Measurements from ENCODE around the gene USP5. TPM values are rescaled to one million over a fixed set of nuclear protein-coding genes. Genes with fewer than 3 reads are reported as not detected.
"Not testable (repeated sequence)": the region's sequence is repeated elsewhere in the genome, so short reads cannot be mapped to it uniquely, and the experiment has no call there.

USP5 gene
- total and polyA plus RNA-seq, 2 donors (not counting 1 experiment from before 2014, with no cell fraction given): 35.1 to 59.7 TPM

GRCh38 chr12:6887460-6887859 lies 35.5 kb downstream of the USP5 start:
- Mint-ChIP-seq H3K27ac (no peak overlapping the region), H3K9me3 (ENCODE audit: insufficient read depth) (no peaks in the 10 kb centered on the region), H3K27me3 (no peaks in the 10 kb centered on the region), H3K4me1 (peaks cover 15% of the 10 kb centered on the region), H3K4me3 (no peak overlapping the region)
- peaks cover 9 to 13% of the 10 kb centered on the region in 2 donors for H3K4me1 ChIP-seq (ENCODE audit: control insufficient read depth in 2 of 2, insufficient read depth in 2 of 2, low read length in 2 of 2)
- H2AFZ ChIP-seq (ENCODE audit: insufficient read depth, low read depth, low read length, poor library complexity, severe bottlenecking): no peak overlapping the region
- H3K27me3 ChIP-seq (replicated peaks in 1 of 4; ENCODE audit: control extremely low read depth in 1 of 4, control insufficient read depth in 3 of 4, insufficient read depth in 4 of 4, low read length in 3 of 4): no peaks in the 10 kb centered on the region
- peaks cover 4% of the 10 kb centered on the region for H3K79me2 ChIP-seq (ENCODE audit: control insufficient read depth, insufficient read depth, low read length)
- no peak overlapping the region for H3K4me3 ChIP-seq (ENCODE audit: control extremely low read depth in 1 of 5, extremely low read depth in 1 of 5, insufficient read depth in 1 of 5, low read depth in 2 of 5, low read length in 4 of 5)
- H4K20me1 ChIP-seq (ENCODE audit: control insufficient read depth, insufficient read depth, low read length, poor library complexity, severe bottlenecking): no peaks in the 10 kb centered on the region
- H3K4me2 ChIP-seq (replicated peaks; ENCODE audit: low read depth, low read length, poor library complexity, severe bottlenecking): no peak overlapping the region
- H3K27ac ChIP-seq (ENCODE audit: low read length in 2 of 2): no peak overlapping the region
- DNase-seq: no peak
- TF ChIP-seq CTCF (IDR thresholded peaks at IDR 0.05) (no peak), EZH2 (IDR thresholded peaks at IDR 0.05; ENCODE audit: borderline replicate concordance, insufficient read depth, low read depth, low read length, poor library complexity, severe bottlenecking) (no peak)
- no peaks in the 10 kb centered on the region for H3K9me3 ChIP-seq (ENCODE audit: control extremely low read depth in 1 of 3, control insufficient read depth in 2 of 3, insufficient read depth in 1 of 3, low read length in 2 of 3)
- intact Hi-C loops (cut with micrococcal nuclease): no loop called here
- CTCF ChIA-PET: interaction anchor here (1.6 kb wide), 1 partner anchor 14 kb away, joined by 8 read pairs; the partner anchor contains the start of gene SPSB2
- WGBS (ENCODE audit: insufficient coverage): 100% methylated on average over 2 of the region's 8 CpGs
- no peak for ATAC-seq (ENCODE audit: low read depth)
- POLR2A ChIA-PET: interaction anchor here (0.6 kb wide), 1 partner anchor 62 kb away, joined by 3 read pairs; no protein-coding TSS in a partner anchor
- no peak overlapping the region for H3K9ac ChIP-seq (ENCODE audit: low read length)
- peaks cover 0 to 5% of the 10 kb centered on the region in 2 experiments for H3K36me3 ChIP-seq (replicated peaks in 1 of 2; ENCODE audit: control extremely low read depth in 1 of 2, control insufficient read depth in 1 of 2, extremely low read depth in 1 of 2, insufficient read depth in 2 of 2, low read length in 1 of 2)

GRCh38 chr12:6888360-6888759 lies 36.4 kb downstream of the USP5 start:
- Histone ChIP-seq H4K20me1 (ENCODE audit: control insufficient read depth, insufficient read depth, low read length, poor library complexity, severe bottlenecking) (no peaks in the 10 kb centered on the region), H3K4me1 (ENCODE audit: control insufficient read depth in 2 of 2, insufficient read depth in 2 of 2, low read length in 2 of 2) (peaks cover 9 to 13% of the 10 kb centered on the region in 2 donors), H3K27ac (ENCODE audit: low read length in 2 of 2) (no peak overlapping the region), H3K9me3 (ENCODE audit: control extremely low read depth in 1 of 3, control insufficient read depth in 2 of 3, insufficient read depth in 1 of 3, low read length in 2 of 3) (no peaks in the 10 kb centered on the region), H3K36me3 (replicated peaks in 1 of 2; ENCODE audit: control extremely low read depth in 1 of 2, control insufficient read depth in 1 of 2, extremely low read depth in 1 of 2, insufficient read depth in 2 of 2, low read length in 1 of 2) (peaks cover 0 to 5% of the 10 kb centered on the region in 2 experiments), H3K4me2 (replicated peaks; ENCODE audit: low read depth, low read length, poor library complexity, severe bottlenecking) (no peak overlapping the region), H2AFZ (ENCODE audit: insufficient read depth, low read depth, low read length, poor library complexity, severe bottlenecking) (no peak overlapping the region), H3K9ac (ENCODE audit: low read length) (no peak overlapping the region), H3K79me2 (ENCODE audit: control insufficient read depth, insufficient read depth, low read length) (peaks cover 4% of the 10 kb centered on the region), H3K4me3 (ENCODE audit: control extremely low read depth in 1 of 5, extremely low read depth in 1 of 5, insufficient read depth in 1 of 5, low read depth in 2 of 5, low read length in 4 of 5) (no peak overlapping the region), H3K27me3 (replicated peaks in 1 of 4; ENCODE audit: control extremely low read depth in 1 of 4, control insufficient read depth in 3 of 4, insufficient read depth in 4 of 4, low read length in 3 of 4) (no peaks in the 10 kb centered on the region)
- Mint-ChIP-seq H3K9me3 (ENCODE audit: insufficient read depth) (no peaks in the 10 kb centered on the region), H3K27ac (no peak overlapping the region), H3K4me3 (no peak overlapping the region), H3K27me3 (no peaks in the 10 kb centered on the region), H3K4me1 (peaks cover 15% of the 10 kb centered on the region)
- TF ChIP-seq EZH2 (IDR thresholded peaks at IDR 0.05; ENCODE audit: borderline replicate concordance, insufficient read depth, low read depth, low read length, poor library complexity, severe bottlenecking) (no peak), CTCF (IDR thresholded peaks at IDR 0.05) (no peak)
- intact Hi-C loops (cut with micrococcal nuclease): no loop called here
- ChIA-PET CTCF (interaction anchor here (1.6 kb wide), 1 partner anchor 15 kb away, joined by 8 read pairs; the partner anchor contains the start of gene SPSB2), POLR2A (no interaction called here)
- ATAC-seq (ENCODE audit: low read depth) (no peak), DNase-seq (no peak)
- WGBS (ENCODE audit: insufficient coverage): 100% methylated on average over 1 of the region's 2 CpGs

GRCh38 chr12:6888794-6889193 lies 36.8 kb downstream of the USP5 start:
- H3K79me2 ChIP-seq (ENCODE audit: control insufficient read depth, insufficient read depth, low read length); H4K20me1 ChIP-seq (ENCODE audit: control insufficient read depth, insufficient read depth, low read length, poor library complexity, severe bottlenecking); CTCF ChIA-PET; H3K4me2 ChIP-seq (replicated peaks; ENCODE audit: low read depth, low read length, poor library complexity, severe bottlenecking); ATAC-seq (ENCODE audit: low read depth); H3K36me3 ChIP-seq (replicated peaks in 1 of 2; ENCODE audit: control extremely low read depth in 1 of 2, control insufficient read depth in 1 of 2, extremely low read depth in 1 of 2, insufficient read depth in 2 of 2, low read length in 1 of 2); H3K27me3 ChIP-seq (replicated peaks in 1 of 4; ENCODE audit: control extremely low read depth in 1 of 4, control insufficient read depth in 3 of 4, insufficient read depth in 4 of 4, low read length in 3 of 4); H3K27ac Mint-ChIP-seq; H3K27ac ChIP-seq (ENCODE audit: low read length in 2 of 2); H3K27me3 Mint-ChIP-seq; H3K9me3 Mint-ChIP-seq (ENCODE audit: insufficient read depth); H3K4me3 Mint-ChIP-seq; H2AFZ ChIP-seq (ENCODE audit: insufficient read depth, low read depth, low read length, poor library complexity, severe bottlenecking); intact Hi-C loops (cut with micrococcal nuclease); H3K4me3 ChIP-seq (ENCODE audit: control extremely low read depth in 1 of 5, extremely low read depth in 1 of 5, insufficient read depth in 1 of 5, low read depth in 2 of 5, low read length in 4 of 5); H3K9me3 ChIP-seq (ENCODE audit: control extremely low read depth in 1 of 3, control insufficient read depth in 2 of 3, insufficient read depth in 1 of 3, low read length in 2 of 3); H3K9ac ChIP-seq (ENCODE audit: low read length); DNase-seq: not testable (repeated sequence)
- 89% methylated on average over 4 of the region's 7 CpGs for WGBS (ENCODE audit: insufficient coverage)
- H3K4me1 ChIP-seq (ENCODE audit: control insufficient read depth in 2 of 2, insufficient read depth in 2 of 2, low read length in 2 of 2): peaks cover 9 to 13% of the 10 kb centered on the region in 2 donors
- H3K4me1 Mint-ChIP-seq: peaks cover 15% of the 10 kb centered on the region
- POLR2A ChIA-PET: interaction anchor here (0.5 kb wide), 1 partner anchor 254 kb away, joined by 3 read pairs; no protein-coding TSS in a partner anchor

Data from B cell (primary cell).